Heart left ventricle (tissue), 16 donors: ENCODE data around the gene NXN. TPM values are rescaled to one million over a fixed set of nuclear protein-coding genes. Genes with fewer than 3 reads are reported as not detected.
"Not testable (repeated sequence)": the region's sequence is repeated elsewhere in the genome, so short reads cannot be mapped to it uniquely, and the experiment has no call there.

Experiments used
- ATAC-seq, 4 donors: fragments of 200-7000 bp; cut with Tn5 transposase; one replicate each; pipeline ENCODE4 v1.9.1; 2020 to 2022; ENCODE audit warnings: moderate library complexity in 4 of 4, mild to moderate bottlenecking in 3 of 4, moderate number of reproducible peaks in 1 of 4
- DNase-seq, 5 donors: peaks; one replicate each; pipeline ENCODE4 v3.0.0-alpha.2; 2020
- H3K27ac ChIP-seq, 12 donors: fragments of 200-600 bp; sonication (generic) in 4 of 12; one replicate each; pipeline versions ENCODE4 v1.5.0 to v1.8.0; 2016 to 2022; ENCODE audit warnings: mild to moderate bottlenecking in 2 of 12
- H3K27me3 ChIP-seq, 9 donors: fragments of 200-600 bp; sonication (generic) in 2 of 9; one replicate each; pipeline versions ENCODE4 v1.5.1 to v1.8.0; 2016 to 2022; ENCODE audit warnings: mild to moderate bottlenecking in 3 of 9
- H3K36me3 ChIP-seq, 9 donors: fragments of 200-600 bp; sonication (generic) in 2 of 9; one replicate each; pipeline versions ENCODE4 v1.5.0 to v1.8.0; 2018 to 2022; ENCODE audit warnings: mild to moderate bottlenecking in 2 of 9
- H3K4me1 ChIP-seq, 12 donors: fragments of 200-600 bp; sonication (generic) in 4 of 12; one replicate each; pipeline versions ENCODE4 v1.5.0 to v1.8.0; 2016 to 2022; ENCODE audit warnings: mild to moderate bottlenecking in 3 of 12
- H3K4me3 ChIP-seq, 12 donors: fragments of 200-600 bp; sonication (generic) in 4 of 12; one replicate each; pipeline versions ENCODE4 v1.5.0 to v1.8.0; 2017 to 2022; ENCODE audit warnings: mild to moderate bottlenecking in 9 of 12, moderate library complexity in 4 of 12
- H3K9me3 ChIP-seq, 12 donors: fragments of 200-600 bp; sonication (generic) in 4 of 12; one replicate each; pipeline versions ENCODE4 v1.5.0 to v1.8.0; 2016 to 2022; ENCODE audit warnings: mild to moderate bottlenecking in 1 of 12
- CTCF ChIP-seq, 12 donors: fragments of 200-600 bp; sonication (generic) in 4 of 12; IDR thresholded peaks; one replicate each; pipeline versions ENCODE4 v1.5.0 to v1.8.0; 2018 to 2022; ENCODE audit warnings: antibody characterized with exemption in 12 of 12, mild to moderate bottlenecking in 5 of 12
- POLR2A ChIP-seq, 2 donors: fragments of 450-650 bp; IDR thresholded peaks; one replicate each; pipeline ENCODE4 v1.6.1; 2017; ENCODE audit warnings: antibody characterized with exemption in 2 of 2, mild to moderate bottlenecking in 2 of 2, moderate library complexity in 2 of 2
- whole genome bisulfite sequencing, 4 donors: extraction: QIAGEN DNeasy Blood & Tissue Kit in 2 of 4; methylation state at CpG; one replicate each; pipeline versions ENCODE4 v1.1.5 to v1.1.7; 2013 to 2018; 5-methylcytosine and 5-hydroxymethylcytosine counted together
- intact Hi-C, 10 donors: fragments of 100-400 bp; cut with DNase I; formaldehyde crosslinking; loops; one replicate each; pipeline versions ENCODE4 v1.11.1 to v1.14.2; 2022
- polyA plus RNA-seq, 2 donors: library from polyadenylated mRNA; stranded (reverse); fragments of 200-250 nt; gene quantifications; one replicate each; pipeline ENCODE4 v1.2.3, GENCODE V29; 2013
- total RNA-seq, 9 donors: library from RNA; depleted of rRNA in 2 of 9; stranded (reverse); fragments of >200 nt in 2 of 9; fragmentation: NEBNext Ultra II Directional in 3 of 9; extraction: Animal tissue kit (Norgen Biotek cat#: 25700) in 3 of 9; gene quantifications; one replicate each; pipeline versions ENCODE4 v1.1.0 to v1.2.4, GENCODE V29; 2016 to 2023
- donor health status: ischemic (EF 13 %, LVEDD 7.1; RV severe dilation, severe dysfunction).
- donor health status: healthy with polysubstance abuse.
- donor health status: DM: no; HTN: yes; CAD: no.
- donor health status: DM: no; HTN: no; CAD: no.
- donor health status: ischemic (EF 25% LVEDD 6.9; RV normal size, moderate dysfunction).
- donor health status: ischemic (EF 25% LVEDD 5.7; RV mildly dilated, moderate dysfunction).
- donor health status: healthy.
- donor health status: DM: yes; HTN: yes; CAD: no.
- donor health status: ischemic (EF 35%, LVEDD 5.7; RV mildly dilated, moderate dysfunction).
- donor health status: nonischemic (EF 11% LVEDD 7.7; RV severe dilation, severe dysfunction).
- donor health status: DM: yes; HTN: yes; CAD: no.
- donor health status: PGD.
- donor health status: ischemic (EF 29% LVEDD 5.4; RV normal size, mild dysfunction).
- donor health status: nonischemic (EF 23%, LVEDD 6.1; RV moderate dilation, normal function).

The NXN gene
- total and polyA plus RNA-seq, 11 donors = 8.6 to 20.3 (median 14.1) TPM

GRCh38 chr17:925817-926216 lies 53.8 kb downstream of the NXN start:
- Histone ChIP-seq H3K27me3 (no peaks in the 10 kb centered on the region), H3K9me3 (no peaks in the 10 kb centered on the region), H3K4me1 (peaks cover 0 to 19% (median 0%) of the 10 kb centered on the region in 12 donors), H3K27ac (no peak overlapping the region), H3K36me3 (no peaks in the 10 kb centered on the region), H3K4me3 (no peak overlapping the region)
- TF ChIP-seq CTCF (IDR thresholded peaks at IDR 0.05) (no peak), POLR2A (IDR thresholded peaks at IDR 0.05) (no peak)
- WGBS, 4 donors = 76 to 85% (median 81%) methylated on average over 6 of the region's 6 CpGs
- no peak for ATAC-seq
- DNase-seq = no peak
- intact Hi-C loops = loop anchor here in 2 of 10 donors (10.0 kb wide), 1 partner anchor 49 kb away; the partner anchor contains the start of gene NXN (in 2 of the 2)

GRCh38 chr17:924711-925475 lies 54.7 kb downstream of the NXN start:
- 91 to 94% (median 93%) methylated on average over 12 to 15 of the region's 15 CpGs for whole genome bisulfite sequencing, 4 donors
- no peak overlapping the region for H3K27ac ChIP-seq
- DNase-seq (no peak), ATAC-seq (no peak)
- TF ChIP-seq CTCF (IDR thresholded peaks at IDR 0.05) = no peak
- TF ChIP-seq POLR2A (IDR thresholded peaks at IDR 0.05) = no peak
- no peaks in the 10 kb centered on the region for H3K9me3 ChIP-seq
- intact Hi-C loops = loop anchor here in 2 of 10 donors (10.0 kb wide), 1 partner anchor 50 kb away; the partner anchor contains the start of gene NXN (in 2 of the 2)
- peaks cover 0 to 14% (median 0%) of the 10 kb centered on the region in 12 donors for H3K4me1 ChIP-seq
- H3K27me3 ChIP-seq = no peaks in the 10 kb centered on the region
- no peaks in the 10 kb centered on the region for H3K36me3 ChIP-seq
- H3K4me3 ChIP-seq = no peak overlapping the region

GRCh38 chr17:924306-924705 lies 55.3 kb downstream of the NXN start:
- not testable (repeated sequence) for H3K27me3 ChIP-seq, H3K4me1 ChIP-seq, H3K9me3 ChIP-seq, ATAC-seq, H3K27ac ChIP-seq, H3K36me3 ChIP-seq, H3K4me3 ChIP-seq, DNase-seq
- 92 to 96% (median 94%) methylated on average over 15 of the region's 15 CpGs for WGBS, 4 donors
- intact Hi-C loops = loop anchor here in 2 of 10 donors (10.0 kb wide), 1 partner anchor 50 kb away; the partner anchor contains the start of gene NXN (in 2 of the 2)

GRCh38 chr17:923633-924032 lies 55.9 kb downstream of the NXN start:
- intact Hi-C loops = loop anchor here in 2 of 10 donors (10.0 kb wide), 1 partner anchor 51 kb away; the partner anchor contains the start of gene NXN (in 2 of the 2)
- H3K4me1 ChIP-seq = peaks cover 0 to 7% (median 0%) of the 10 kb centered on the region in 12 donors
- ATAC-seq (no peak), DNase-seq (no peak)
- H3K4me3 ChIP-seq = no peak overlapping the region
- TF ChIP-seq CTCF (IDR thresholded peaks at IDR 0.05) = no peak
- no peak for TF ChIP-seq POLR2A (IDR thresholded peaks at IDR 0.05)
- no peaks in the 10 kb centered on the region for H3K9me3 ChIP-seq
- no peaks in the 10 kb centered on the region for H3K36me3 ChIP-seq
- H3K27me3 ChIP-seq = no peaks in the 10 kb centered on the region
- whole genome bisulfite sequencing, 4 donors = 85 to 97% (median 92%) methylated on average over 9 of the region's 9 CpGs
- H3K27ac ChIP-seq = no peak overlapping the region
